AG08395 (cell line): Measurements from ENCODE around the gene FGGY.
"Not testable (repeated sequence)": the region's sequence is repeated elsewhere in the genome, so short reads cannot be mapped to it uniquely, and the experiment has no call there.

ENCODE experiments used
- DNase-seq: peaks from one replicate; pipeline ENCODE4 v3.0.0; 2012; ENCODE audit warnings: mixed read lengths, low spot score

The FGGY gene

DNA sequence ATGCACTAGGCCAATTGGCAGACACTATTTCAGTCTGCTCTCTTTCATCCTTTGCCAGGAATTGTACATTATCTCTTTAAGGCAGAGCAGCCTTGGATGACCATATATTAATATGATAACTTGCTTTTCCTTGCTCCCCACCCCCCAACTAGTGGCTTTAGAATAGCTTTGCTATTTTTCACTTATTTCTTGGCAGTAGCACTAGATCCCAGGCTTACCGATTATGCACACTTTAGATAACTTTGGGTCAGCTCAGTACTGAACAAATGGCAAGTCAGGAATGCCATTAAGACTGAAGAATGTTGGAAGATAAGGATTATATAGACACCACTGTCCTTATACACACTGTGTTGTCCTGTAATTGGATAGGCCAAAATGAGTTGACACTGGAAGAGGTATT is 146.4 kb downstream of the FGGY start:
- DNase-seq, result no peak

DNA sequence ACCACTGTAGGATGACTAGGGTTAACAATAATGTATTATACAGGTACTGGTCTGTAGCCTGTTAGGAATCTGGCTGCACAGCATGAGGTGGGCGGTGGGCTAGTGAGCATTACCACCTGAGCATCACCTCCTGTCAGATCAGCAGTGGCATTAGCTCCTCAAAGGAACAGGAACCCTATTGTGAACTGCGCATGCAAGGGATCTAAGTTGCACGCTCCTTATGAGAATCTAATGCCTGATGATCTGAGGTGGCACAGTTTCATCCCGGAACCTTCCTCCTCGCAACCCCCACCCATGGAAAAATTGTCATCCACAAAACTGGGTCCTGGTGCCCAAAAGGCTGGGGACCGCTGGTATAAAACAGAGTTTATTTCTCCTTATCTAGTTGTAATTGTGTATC is 147.6 kb downstream of the FGGY start:
- no peak for DNase-seq

DNA sequence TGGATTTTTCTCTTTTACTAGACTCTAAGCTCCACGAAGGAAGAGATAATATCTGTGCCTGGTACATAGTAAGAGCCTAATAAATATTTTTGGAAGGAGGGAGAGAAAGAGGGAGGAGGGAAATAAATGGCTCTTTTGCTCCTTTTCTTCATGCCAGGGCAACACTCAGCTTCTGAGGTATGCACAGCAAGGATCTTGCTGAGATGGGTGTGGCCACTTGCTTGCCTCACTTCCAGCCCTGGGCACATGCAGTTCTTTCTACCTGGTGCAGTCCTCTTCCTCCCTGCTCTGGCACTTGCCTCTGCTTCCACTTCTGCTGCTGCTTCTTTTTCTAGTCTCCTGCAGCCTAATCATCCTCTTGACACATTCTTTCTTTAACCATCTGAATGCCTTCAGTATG is 148.1 kb downstream of the FGGY start:
- peak; percentile 55 for DNase-seq

DNA sequence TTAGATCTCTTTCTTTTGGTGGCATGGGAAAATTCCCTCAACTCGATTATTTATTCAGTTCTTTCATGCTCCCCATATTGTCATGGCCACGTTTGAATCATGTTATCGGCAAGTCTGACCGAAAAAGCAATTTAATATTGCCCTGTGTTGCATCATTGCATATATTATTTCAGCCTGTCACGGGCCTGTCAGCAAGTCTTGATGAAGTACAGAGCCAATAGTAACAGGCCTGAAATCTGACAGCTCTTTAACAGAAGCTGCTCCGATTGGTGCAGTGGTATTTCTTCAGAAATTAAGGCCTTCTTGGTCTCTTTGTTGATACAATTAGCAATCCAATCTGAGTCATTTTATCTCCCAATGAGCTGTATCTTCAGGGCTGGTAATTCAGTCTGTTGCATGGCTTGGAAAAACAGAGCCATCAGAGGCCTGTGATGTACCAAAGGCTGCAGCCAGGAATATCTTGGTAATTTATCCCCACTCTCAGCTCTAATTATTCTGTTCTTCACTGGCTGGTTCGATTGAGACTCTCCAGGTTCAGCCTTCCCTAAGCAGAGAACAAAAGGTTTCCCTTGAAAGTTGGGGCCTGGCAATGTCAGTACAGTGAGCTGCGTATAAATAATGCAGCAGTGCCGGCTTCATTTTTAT is 149.5 kb downstream of the FGGY start:
- DNase-seq, result peak; percentile 74

DNA sequence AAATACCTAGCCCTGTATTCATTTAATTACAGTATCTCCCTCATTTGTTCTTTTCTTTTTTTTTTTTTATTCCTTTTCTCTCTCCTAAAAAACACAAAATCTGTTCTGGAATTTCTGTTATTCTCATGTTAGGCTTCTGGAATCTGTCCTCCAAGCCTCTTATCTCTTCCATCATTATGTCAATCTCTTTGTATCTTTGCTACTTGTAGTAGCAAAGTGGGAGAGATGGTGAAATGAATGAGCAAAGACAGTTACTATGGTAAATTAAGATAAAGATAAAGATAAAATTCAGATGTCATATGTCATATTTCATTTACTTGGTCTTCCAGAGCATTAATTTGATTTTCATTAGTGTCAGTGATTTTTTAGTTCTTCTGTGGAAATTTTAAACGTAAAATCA is 155.1 kb downstream of the FGGY start:
- no peak for DNase-seq

DNA sequence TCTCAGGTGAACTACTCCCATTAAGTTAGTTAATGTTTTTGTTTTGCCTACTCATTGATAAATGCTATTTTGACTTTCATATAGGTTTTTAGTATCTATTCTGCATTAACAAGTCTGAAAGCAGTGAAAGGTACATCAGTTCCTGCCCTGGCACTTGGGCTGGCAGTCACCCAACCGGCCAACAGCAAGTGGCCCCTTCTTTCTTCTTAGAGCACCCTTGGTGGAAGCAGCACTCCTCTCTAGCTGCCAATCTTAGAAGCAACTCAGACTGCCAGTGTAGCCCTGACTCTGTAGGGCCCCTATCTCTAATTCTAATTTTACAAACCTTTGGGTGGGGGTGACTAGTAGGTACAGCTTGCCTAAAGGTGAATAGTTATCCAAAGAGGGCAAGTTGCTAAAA is 155.7 kb downstream of the FGGY start:
- no peak for DNase-seq

DNA sequence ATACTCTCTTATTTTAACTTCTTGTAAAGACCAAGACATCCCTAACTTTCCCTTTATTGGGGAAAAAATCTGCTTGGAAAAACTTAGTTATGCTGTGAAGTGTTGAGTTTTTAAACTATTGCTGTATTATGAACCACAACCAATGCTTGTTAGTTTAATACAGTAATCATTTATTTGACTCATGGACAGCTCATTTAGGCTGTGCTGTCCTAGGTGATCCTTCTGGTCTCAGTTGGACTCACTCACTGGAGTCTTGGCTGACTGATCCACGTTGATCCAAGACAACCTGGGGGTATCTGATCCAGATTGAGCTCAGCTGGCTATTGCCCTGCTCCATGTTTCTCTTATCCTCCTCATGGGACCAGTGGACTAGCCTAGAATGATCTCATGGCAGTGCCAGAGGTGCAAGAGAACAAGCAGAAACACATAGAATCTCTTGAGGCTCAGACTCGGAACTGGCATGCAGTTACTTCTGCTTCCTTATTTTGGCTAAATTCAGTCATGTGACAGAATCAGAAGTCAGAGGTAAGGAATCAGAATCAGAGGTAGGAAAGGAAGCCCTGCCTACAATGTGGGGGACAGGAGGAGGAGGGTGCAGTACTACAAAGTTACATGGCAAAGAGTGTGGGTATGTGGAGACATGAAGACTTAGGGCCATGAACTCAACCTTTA is 156.5 kb downstream of the FGGY start:
- no peak for DNase-seq

DNA sequence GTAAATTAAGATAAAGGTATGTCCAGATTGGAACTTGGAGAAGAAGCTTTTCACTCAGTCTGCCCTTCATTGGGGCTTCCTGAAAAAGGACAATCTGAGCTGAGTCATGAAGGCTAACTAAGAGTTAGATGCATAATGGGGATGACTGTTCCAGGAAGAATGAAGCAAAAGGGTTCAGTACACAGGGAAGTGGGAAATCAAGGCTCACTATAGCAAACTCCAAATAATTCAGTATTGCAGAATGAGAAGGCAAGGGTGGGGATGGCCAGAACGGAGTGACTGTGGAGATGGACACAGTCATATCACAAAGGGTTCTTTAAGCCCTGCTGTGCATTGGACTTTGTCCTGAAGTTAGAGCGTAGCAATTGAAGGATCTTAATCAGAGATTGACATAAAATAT is 158.3 kb downstream of the FGGY start:
- peak; percentile 79 for DNase-seq

DNA sequence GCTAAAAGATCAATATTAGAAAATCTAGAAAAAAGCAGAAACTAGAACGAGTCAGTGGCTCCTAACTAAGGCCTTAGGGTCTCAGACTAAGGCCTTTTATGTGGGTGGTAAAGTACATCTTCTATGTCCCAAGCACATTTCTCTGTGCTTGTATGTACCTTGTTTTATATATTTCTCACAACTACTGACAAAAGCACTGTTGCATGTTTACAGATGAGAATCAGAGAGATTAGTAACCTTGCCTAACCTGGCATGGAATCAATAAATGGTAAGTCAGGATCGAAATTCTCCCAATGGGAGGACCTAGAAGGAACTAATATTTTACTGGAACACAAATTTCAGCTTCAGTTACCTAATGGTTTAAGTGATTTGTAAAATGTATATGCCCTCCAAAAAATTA is 160.9 kb downstream of the FGGY start:
- no peak for DNase-seq

DNA sequence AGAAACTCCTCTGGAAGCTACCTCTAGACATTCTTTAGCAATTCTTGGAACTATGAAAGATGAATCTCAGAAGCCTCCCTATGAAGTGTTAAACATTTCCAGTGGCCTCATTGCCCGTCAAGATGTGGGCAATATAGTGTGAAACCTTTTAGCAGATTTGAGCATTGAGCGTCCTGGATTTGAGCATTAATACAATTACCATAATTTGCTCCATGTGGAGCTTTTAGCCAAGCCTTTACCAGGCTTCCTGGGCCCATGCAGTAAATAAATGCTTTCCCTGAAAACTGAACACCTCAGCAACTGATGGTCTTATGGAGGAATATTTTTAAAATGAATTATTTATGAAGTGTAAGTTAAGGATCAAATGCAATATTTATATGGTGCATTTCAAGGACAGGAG is 162.0 kb downstream of the FGGY start:
- DNase-seq, result no peak

DNA sequence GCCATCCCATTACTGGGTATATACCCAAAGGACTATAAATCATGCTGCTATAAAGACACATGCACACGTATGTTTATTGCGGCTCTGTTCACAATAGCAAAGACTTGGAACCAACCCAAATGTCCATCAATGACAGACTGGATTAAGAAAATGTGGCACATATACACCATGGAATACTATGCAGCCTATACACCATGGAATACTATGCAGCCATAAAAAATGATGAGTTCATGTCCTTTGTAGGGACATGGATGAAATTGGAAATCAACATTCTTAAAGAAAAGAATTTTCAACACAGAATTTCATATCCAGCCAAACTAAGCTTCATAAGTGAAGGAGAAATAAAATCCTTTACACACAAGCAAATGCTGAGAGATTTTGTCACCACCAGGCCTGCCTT is 166.0 kb downstream of the FGGY start:
- DNase-seq, result not testable (repeated sequence)

DNA sequence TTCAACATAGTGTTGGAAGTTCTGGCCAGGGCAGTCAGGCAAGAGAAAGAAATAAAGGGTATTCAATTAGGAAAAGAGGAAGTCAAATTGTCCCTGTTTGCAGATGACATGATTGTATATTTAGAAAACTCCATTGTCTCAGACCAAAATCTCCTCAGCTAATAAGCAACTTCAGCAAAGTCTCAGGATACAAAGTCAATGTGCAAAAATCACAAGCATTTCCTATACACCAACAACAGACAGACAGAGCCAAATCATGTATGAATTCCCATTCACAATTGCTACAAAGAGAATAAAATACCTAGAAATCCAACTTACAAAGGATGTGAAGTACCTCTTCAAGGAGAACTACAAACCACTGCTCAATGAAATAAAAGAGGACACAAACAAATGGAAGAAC is 168.6 kb downstream of the FGGY start:
- not testable (repeated sequence) for DNase-seq

DNA sequence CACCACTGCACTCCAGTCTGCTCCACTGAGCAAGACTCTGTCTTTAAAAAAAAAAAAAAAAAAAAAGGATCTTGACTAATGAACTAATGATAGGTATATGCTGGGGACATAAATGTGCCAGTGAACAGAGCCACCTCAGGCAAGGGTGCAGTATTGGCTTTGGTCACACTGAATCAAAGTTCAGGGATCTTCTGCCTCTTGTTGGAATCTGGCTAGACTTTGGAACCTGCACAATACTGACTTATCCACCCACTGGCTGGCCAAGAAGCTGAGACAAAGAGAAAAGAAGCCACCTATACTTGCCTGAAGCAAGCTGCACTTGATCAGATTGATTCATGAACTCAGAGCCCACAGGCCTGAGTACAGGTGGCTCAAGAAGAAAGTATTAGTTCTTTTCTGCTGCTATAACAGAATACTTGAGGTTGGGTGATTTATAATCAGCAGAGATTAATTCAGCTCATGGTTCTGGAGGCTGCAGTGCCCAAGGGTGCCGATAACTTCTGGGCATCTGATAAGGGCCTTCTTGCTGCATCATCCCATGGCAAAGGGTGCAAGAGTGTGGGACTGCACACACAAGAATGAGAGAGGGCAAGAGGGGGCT is 172.0 kb downstream of the FGGY start:
- DNase-seq, result no peak

DNA sequence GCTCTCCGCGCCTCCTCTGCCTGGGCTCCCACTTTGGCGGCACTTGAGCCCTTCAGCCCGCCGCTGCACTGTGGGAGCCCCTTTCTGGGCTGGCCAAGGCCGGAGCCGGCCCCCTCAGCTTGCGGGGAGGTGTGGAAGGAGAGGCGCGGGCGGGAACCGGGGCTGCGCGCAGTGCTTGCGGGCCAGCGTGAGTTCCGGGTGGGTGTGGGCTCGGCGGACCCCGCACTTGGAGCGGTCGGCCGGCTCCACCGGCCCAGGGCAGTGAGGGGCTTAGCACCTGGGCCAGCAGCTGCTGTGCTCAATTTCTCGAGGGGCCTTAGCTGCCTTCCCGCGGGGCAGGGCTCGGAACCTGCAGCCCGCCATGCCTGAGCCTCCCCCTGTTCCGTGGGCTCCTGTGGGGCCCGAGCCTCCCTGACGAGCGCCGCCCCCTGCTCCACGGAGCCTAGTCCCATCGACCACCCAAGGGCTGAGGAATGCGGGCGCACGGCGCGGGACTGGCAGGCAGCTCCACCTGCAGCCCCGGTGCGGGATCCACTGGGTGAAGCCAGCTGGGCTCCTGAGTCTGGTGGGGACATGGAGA is 175.2 kb downstream of the FGGY start:
- not testable (repeated sequence) for DNase-seq

DNA sequence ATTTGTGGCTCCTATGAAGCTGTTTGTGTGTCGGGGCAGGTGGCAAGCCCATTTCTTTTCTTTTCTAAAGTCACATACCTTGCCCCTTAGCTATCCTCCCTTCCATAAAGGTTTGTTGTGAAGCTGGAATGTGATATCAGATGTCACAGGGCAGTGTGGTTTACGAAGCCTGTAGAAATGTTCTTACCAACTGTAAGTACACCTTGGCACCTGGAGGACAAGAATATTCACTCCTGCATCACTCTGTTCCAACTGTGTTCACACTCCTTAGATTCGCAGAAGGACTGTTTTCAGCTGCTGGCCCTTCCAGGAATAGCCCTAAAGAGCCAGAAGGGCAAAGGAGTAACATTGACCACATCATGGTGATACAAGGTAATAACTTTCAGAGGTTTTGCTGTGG is 176.9 kb downstream of the FGGY start:
- no peak for DNase-seq

DNA sequence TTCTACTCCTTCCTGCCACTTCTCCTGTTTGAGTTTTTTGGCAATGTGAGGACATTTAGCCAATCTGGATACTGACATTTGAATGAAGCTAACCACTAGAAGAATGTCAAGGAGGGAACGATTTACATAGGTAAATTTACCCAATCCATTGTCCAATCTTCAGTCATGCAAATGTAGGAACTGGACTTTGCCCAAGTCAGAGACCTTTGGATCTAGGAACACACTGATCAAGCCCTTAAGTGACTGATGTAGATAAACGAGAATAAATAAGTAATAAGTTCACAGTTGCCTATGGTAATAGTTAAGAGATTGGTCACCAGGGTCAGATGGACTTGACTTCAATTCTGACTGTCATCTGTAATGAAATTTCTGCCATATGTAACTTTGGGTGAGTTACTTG is 177.6 kb downstream of the FGGY start:
- no peak for DNase-seq

DNA sequence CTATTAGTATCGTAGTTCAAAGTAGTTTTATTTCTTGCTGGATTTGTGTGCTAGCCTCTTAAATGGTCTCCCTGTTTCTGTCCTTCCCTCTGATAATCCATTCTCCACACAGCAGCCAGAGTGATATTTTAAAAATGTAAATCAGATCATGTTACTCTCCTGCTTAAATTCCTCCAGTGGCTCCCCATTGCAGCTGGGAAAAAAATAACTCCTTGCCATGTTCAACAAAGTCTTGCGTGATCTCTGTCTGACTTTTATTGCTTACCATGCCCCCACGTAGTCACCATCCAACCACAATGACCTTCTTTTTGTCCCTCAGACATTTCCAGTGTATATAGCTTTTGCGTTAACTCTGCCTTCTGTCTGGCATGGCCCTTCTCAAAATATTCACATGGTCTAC is 178.8 kb downstream of the FGGY start:
- no peak for DNase-seq

DNA sequence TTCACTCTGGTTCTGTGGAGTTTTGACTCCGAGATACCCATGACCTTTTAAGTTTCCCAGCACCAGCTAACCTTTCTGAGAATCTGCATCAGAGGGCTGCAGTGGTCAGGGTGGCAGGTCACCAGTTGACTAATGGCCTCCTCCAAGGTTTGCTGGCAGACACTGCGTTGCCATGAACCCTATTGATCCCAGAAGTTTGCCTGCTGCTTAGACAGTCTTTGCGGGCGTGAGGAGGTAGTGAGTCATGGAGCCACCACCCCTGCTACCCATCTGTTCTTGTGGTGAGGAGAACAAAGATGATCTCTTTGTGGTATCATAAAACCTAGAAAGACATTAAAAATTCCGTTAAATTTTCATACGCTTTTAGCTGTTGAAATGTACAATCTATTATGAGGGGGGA is 180.4 kb downstream of the FGGY start:
- peak; percentile 94 for DNase-seq

DNA sequence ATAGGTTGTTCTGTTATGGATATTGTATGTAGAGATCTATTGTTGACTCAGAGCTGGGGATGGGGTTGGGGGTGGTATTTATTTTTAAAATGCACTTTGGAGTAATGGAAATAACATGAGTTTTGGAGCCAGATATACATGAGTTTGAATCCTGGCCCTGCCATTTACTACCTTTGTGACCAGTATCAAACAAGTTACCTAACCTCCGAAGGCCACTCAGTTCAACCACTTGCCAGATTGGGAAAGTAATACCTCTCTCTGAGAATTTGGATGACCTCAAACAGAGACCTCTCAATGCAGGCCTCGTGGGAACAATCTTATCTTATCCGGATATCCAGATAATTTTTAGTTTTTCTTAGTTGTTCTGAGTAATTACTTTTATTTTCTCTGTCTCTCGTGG is 181.0 kb downstream of the FGGY start:
- no peak for DNase-seq

DNA sequence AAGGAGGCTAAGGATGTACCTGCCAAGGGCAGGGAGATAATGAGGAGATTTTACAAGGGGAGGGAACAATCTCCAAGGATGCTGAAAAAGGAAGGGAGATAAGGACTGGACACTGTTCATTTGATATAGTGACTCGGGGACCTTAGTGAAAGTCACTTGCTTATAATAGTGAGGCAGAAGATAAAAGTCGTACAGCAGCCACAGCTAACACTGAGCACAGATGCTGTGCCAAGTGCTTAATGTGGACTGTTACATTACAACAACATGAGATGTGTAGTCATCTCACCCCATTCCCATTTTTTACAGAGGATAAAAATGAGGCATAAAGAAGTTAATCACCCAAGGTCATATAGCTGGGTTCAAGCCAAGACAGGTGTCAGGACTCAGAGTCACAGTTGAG is 181.9 kb downstream of the FGGY start:
- no peak for DNase-seq

DNA sequence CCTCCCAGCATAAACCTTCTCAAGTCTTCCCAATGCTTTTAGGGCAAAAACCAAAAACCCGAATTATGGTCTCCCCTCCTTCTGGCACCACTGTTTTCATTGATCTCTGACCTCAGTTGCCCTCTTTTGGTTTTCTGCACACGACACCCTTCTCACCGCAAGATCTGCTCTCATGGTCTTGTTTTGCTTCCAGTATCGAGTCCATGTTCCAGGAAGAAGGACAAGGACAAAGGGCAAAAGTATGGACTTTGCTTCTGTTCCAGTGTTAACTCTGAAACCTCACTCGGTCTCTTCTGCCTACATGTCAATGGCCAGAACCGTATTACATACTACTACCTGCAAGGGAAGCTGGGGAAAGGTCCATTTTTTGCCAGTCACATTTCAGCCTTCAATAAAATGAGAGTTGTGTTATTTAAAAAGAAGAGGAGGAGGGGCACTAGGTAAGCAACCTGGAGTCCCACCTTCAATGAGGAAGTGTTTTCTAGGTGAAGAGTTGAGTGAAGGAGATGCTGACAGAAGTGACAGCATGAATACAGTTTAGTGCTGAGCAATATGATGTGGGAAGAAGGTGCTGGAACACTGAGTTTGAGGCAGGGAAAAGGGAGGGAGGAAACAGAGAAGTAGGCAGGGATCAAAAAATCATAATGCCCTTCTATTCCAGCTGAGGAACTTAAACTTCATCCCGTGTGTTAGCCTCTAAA is 183.4 kb downstream of the FGGY start:
- DNase-seq, result no peak

DNA sequence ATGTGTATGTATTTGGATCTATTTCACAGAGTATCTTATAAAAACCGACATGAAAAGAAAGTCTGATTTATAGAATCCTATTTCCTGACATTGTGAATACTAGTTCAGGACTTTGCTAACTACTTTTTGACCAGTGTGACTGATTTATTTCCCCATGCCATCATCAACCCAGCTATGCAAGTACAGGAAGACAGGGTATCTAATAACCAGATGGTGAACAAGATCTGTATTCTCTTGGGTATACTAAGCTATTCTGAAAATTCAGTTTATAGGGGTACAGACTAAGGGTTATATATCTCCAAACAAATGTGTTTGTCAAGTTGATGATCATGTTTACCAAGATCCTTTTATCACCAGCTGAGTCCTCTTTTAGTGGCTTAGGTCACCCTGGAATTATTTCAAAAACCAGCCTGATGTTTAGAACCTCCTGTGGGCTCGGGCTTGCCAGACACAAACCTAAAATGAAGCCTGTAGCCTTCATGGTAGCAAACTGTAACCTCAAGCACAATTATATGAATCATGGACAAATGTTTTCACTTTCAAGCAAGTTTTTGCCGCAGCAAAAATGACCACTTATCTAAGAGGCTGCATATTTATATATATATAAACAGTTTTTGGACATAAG is 185.1 kb downstream of the FGGY start:
- peak; percentile 39 for DNase-seq
